Vagina (tissue), 2 donors: ENCODE data around the gene PA2G4.
"Not testable (repeated sequence)": the region's sequence is repeated elsewhere in the genome, so short reads cannot be mapped to it uniquely, and the experiment has no call there.

Experiments used
- CTCF ChIP-seq, 3 experiments: fragments of 450-650 bp in 2 of 3; fragments of 200-600 bp in 1 of 3; sonication (generic) in 1 of 3; IDR thresholded peaks; one replicate each; pipeline ENCODE4 v1.5.1; 2017 to 2019; ENCODE audit warnings: antibody characterized with exemption in 3 of 3, mild to moderate bottlenecking in 2 of 3, moderate library complexity in 2 of 3
- POLR2A ChIP-seq, 2 donors: fragments of 450-650 bp; IDR thresholded peaks; one replicate each; pipeline ENCODE4 v1.6.1; 2017; ENCODE audit warnings: antibody characterized with exemption in 2 of 2, mild to moderate bottlenecking in 2 of 2, moderate library complexity in 2 of 2
- POLR2AphosphoS5 ChIP-seq, 2 donors: sonication (generic); formaldehyde crosslinking; IDR thresholded peaks; one replicate each; pipeline ENCODE4 v1.9.0; 2017; ENCODE audit warnings: antibody characterized with exemption in 2 of 2, mild to moderate bottlenecking in 2 of 2, low read depth in 1 of 2; ENCODE audit not compliant: insufficient read depth in 1 of 2

GRCh38 chr12:56117082-56117706 is 12.8 kb downstream of the PA2G4 start:
- not testable (repeated sequence) for TF ChIP-seq POLR2A (IDR thresholded peaks at IDR 0.05); CTCF (IDR thresholded peaks at IDR 0.05); POLR2AphosphoS5 (IDR thresholded peaks at IDR 0.05; ENCODE audit: insufficient read depth in 1 of 2, low read depth in 1 of 2)
